ENCODE measurements around the gene ADCYAP1R1. TPM values are rescaled to one million over a fixed set of nuclear protein-coding genes. Genes with fewer than 3 reads are reported as not detected.

The ADCYAP1R1 gene
- total RNA-seq, 1 experiment from 2014 or later: 0.12 TPM

DNA sequence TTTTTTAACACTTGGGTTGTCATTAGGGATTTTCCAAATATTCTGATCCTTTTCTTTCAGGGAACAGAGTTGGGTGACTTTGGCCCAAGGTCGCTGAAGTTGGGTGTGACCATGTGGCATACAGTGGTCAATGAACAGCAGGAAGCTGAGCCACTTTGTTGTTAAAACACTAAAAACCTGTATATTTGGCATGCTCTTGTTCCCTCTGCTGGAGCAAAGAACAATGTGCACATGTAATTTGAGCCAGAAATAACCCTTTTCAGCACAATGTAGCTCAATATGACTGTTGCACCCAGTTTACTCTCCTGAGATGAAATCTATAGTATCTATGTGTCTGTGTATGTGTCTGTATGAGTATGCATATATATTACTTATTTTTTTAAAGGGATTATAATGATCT is 74.9 kb downstream of the ADCYAP1R1 start:
- intact Hi-C loops (cut with micrococcal nuclease): no loop called here
- no peaks in the 10 kb centered on the region for H4K20me1 ChIP-seq (ENCODE audit: insufficient read depth)
- no peak for DNase-seq (ENCODE audit: low read depth, low spot score)
- no peaks in the 10 kb centered on the region for H3K27me3 ChIP-seq (ENCODE audit: insufficient read depth, low read length)
- no peaks in the 10 kb centered on the region for H3K79me2 ChIP-seq (ENCODE audit: insufficient read depth, low read length)
- H2AFZ ChIP-seq (ENCODE audit: low read depth, low read length, poor library complexity, severe bottlenecking): no peak overlapping the region
- H3K9ac ChIP-seq (ENCODE audit: low read length): no peak overlapping the region
- peak; percentile 43 for ATAC-seq
- CTCF ChIA-PET: interaction anchor here (0.6 to 13.2 kb wide), 3 partner anchors 67 to 188 kb away, joined by 3 to 482 read pairs (median 5); no protein-coding TSS in a partner anchor
- no peak overlapping the region for H3K27ac ChIP-seq (ENCODE audit: low read depth, low read length)
- no peak overlapping the region for H3K4me2 ChIP-seq (ENCODE audit: low read length)
- no peaks in the 10 kb centered on the region for H3K9me3 ChIP-seq (ENCODE audit: control insufficient read depth in 1 of 2, insufficient read depth in 1 of 2, low read depth in 1 of 2, low read length in 2 of 2)
- BruUV-seq (replicated peaks): no TSS peak
- TF ChIP-seq, protein P1, sequence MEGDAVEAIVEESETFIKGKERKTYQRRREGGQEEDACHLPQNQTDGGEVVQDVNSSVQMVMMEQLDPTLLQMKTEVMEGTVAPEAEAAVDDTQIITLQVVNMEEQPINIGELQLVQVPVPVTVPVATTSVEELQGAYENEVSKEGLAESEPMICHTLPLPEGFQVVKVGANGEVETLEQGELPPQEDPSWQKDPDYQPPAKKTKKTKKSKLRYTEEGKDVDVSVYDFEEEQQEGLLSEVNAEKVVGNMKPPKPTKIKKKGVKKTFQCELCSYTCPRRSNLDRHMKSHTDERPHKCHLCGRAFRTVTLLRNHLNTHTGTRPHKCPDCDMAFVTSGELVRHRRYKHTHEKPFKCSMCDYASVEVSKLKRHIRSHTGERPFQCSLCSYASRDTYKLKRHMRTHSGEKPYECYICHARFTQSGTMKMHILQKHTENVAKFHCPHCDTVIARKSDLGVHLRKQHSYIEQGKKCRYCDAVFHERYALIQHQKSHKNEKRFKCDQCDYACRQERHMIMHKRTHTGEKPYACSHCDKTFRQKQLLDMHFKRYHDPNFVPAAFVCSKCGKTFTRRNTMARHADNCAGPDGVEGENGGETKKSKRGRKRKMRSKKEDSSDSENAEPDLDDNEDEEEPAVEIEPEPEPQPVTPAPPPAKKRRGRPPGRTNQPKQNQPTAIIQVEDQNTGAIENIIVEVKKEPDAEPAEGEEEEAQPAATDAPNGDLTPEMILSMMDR (IDR thresholded peaks at IDR 0.05 in 2 of 3, conservative IDR thresholded peaks at IDR 0.05 in 1 of 3; ENCODE audit: borderline replicate concordance in 1 of 3, insufficient read depth in 1 of 3, low read depth in 2 of 3, low read length in 2 of 3): peak; percentile 35 to 44 (median 41); a peak in 5 of 6 replicates
- TF ChIP-seq EZH2phosphoT487 (IDR thresholded peaks at IDR 0.05; ENCODE audit: borderline replicate concordance): no peak
- TF ChIP-seq RAD21 (IDR thresholded peaks at IDR 0.05; ENCODE audit: low read depth): peak; percentile 54
- TF ChIP-seq EGR1 (IDR thresholded peaks at IDR 0.05; ENCODE audit: low read depth): no peak
- no peaks in the 10 kb centered on the region for H3K36me3 ChIP-seq (ENCODE audit: control insufficient read depth in 1 of 2, insufficient read depth in 2 of 2, low read length in 2 of 2)
- H3K4me3 ChIP-seq (replicated peaks in 1 of 2; ENCODE audit: low read depth in 1 of 2, low read length in 2 of 2): no peak overlapping the region
- H3K4me1 ChIP-seq (ENCODE audit: control insufficient read depth in 1 of 2, insufficient read depth in 2 of 2, low read length in 2 of 2): 0 out of 4 replicates have a peak, but pooled peaks cover 0 to 4% of the 10 kb centered on the region in 2 experiments
- POLR2A ChIA-PET: no interaction called here
- RAD21 ChIA-PET (ENCODE audit: low non-redundant PET in 1 of 2, low total read pairs in 2 of 2, uncharacterized antibody in 2 of 2, unreplicated experiment in 2 of 2): interaction anchor here (0.8 to 2.5 kb wide), 2 partner anchors 143 kb away, joined by 7 to 14 read pairs; no protein-coding TSS in a partner anchor
- H3K9me2 ChIP-seq (ENCODE audit: insufficient read depth): no peaks in the 10 kb centered on the region

DNA sequence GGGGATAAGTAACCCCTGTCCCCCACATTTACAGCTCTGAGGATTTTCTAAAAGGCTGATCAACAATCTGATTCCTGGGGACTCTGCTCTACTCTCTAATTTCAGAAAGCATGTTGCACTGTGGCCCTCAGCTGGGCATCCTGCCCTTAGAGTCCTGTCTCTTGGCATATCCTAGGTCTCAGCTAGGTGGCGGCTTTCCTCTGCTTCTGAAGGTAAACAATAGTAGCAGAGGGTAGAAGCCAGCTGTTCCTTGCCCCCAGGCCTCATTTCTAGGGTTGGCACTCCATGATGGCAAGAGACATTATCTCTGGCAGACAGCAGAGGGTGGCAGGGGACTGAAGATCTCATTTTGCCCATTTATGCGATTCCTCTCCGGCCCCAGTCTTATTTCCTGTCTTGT is 77.0 kb downstream of the ADCYAP1R1 start:
- Histone ChIP-seq H2AFZ (ENCODE audit: low read depth, low read length, poor library complexity, severe bottlenecking) (no peak overlapping the region), H3K4me3 (replicated peaks in 1 of 2; ENCODE audit: low read depth in 1 of 2, low read length in 2 of 2) (no peak overlapping the region), H3K9me2 (ENCODE audit: insufficient read depth) (no peaks in the 10 kb centered on the region), H3K9me3 (ENCODE audit: control insufficient read depth in 1 of 2, insufficient read depth in 1 of 2, low read depth in 1 of 2, low read length in 2 of 2) (no peaks in the 10 kb centered on the region), H3K9ac (ENCODE audit: low read length) (no peak overlapping the region), H4K20me1 (ENCODE audit: insufficient read depth) (no peaks in the 10 kb centered on the region), H3K27ac (ENCODE audit: low read depth, low read length) (no peak overlapping the region), H3K4me1 (ENCODE audit: control insufficient read depth in 1 of 2, insufficient read depth in 2 of 2, low read length in 2 of 2) (no peaks in the 10 kb centered on the region), H3K36me3 (ENCODE audit: control insufficient read depth in 1 of 2, insufficient read depth in 2 of 2, low read length in 2 of 2) (no peaks in the 10 kb centered on the region), H3K4me2 (ENCODE audit: low read length) (no peak overlapping the region), H3K27me3 (ENCODE audit: insufficient read depth, low read length) (no peaks in the 10 kb centered on the region), H3K79me2 (ENCODE audit: insufficient read depth, low read length) (no peaks in the 10 kb centered on the region)
- CTCF ChIA-PET: interaction anchor here (1.0 to 13.2 kb wide), 5 partner anchors 8 to 504 kb away, joined by 4 to 482 read pairs (median 4); no protein-coding TSS in a partner anchor
- RAD21 ChIA-PET (ENCODE audit: low non-redundant PET in 1 of 2, low total read pairs in 2 of 2, uncharacterized antibody in 2 of 2, unreplicated experiment in 2 of 2): interaction anchor here (0.8 to 1.2 kb wide), 2 partner anchors 145 to 327 kb away, joined by 3 read pairs; no protein-coding TSS in a partner anchor
- no TSS peak for BruUV-seq (replicated peaks)
- DNase-seq (ENCODE audit: low read depth, low spot score) (no peak), ATAC-seq (peak; percentile 73)
- POLR2A ChIA-PET: no interaction called here
- intact Hi-C loops (cut with micrococcal nuclease): no loop called here
- TF ChIP-seq, protein P1 (IDR thresholded peaks at IDR 0.05 in 2 of 3, conservative IDR thresholded peaks at IDR 0.05 in 1 of 3; ENCODE audit: borderline replicate concordance in 1 of 3, insufficient read depth in 1 of 3, low read depth in 2 of 3, low read length in 2 of 3): peak; percentile 19 to 45 (median 45); a peak in 4 of 6 replicates
- TF ChIP-seq, protein P2, sequence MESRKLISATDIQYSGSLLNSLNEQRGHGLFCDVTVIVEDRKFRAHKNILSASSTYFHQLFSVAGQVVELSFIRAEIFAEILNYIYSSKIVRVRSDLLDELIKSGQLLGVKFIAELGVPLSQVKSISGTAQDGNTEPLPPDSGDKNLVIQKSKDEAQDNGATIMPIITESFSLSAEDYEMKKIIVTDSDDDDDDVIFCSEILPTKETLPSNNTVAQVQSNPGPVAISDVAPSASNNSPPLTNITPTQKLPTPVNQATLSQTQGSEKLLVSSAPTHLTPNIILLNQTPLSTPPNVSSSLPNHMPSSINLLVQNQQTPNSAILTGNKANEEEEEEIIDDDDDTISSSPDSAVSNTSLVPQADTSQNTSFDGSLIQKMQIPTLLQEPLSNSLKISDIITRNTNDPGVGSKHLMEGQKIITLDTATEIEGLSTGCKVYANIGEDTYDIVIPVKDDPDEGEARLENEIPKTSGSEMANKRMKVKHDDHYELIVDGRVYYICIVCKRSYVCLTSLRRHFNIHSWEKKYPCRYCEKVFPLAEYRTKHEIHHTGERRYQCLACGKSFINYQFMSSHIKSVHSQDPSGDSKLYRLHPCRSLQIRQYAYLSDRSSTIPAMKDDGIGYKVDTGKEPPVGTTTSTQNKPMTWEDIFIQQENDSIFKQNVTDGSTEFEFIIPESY (IDR thresholded peaks at IDR 0.05; ENCODE audit: extremely low read depth, insufficient replicate concordance, low read length): no peak

Data from HCT116 (cell line).